ENCODE measurements around the gene STXBP3.

STXBP3 gene

GRCh38 chr1:108708691-108709660 lies 37.5 kb upstream of the STXBP3 start:
- TF ChIP-seq CTCF (IDR thresholded peaks at IDR 0.05) = peak; percentile 17; the same call in 1 of the 2 replicates

- TF ChIP-seq CTCF (IDR thresholded peaks at IDR 0.05) = no peak
Measured at GRCh38 chr1:108712606-108713150, 33.8 kb upstream of the STXBP3 start, which contains the start of gene FNDC7. Gene FNDC7 (plus strand): TSS chr1:108712908. CDS start chr1:108712934, 26 bp downstream.

GRCh38 chr1:108715932-108716331 lies 30.5 kb upstream of the STXBP3 start:
- no peak for TF ChIP-seq CTCF (IDR thresholded peaks at IDR 0.05)

- no peak for TF ChIP-seq CTCF (IDR thresholded peaks at IDR 0.05)
Measured at GRCh38 chr1:108716437-108717230, 29.8 kb upstream of the STXBP3 start.

GRCh38 chr1:108717774-108718316 lies 28.6 kb upstream of the STXBP3 start:
- no peak for TF ChIP-seq CTCF (IDR thresholded peaks at IDR 0.05)

GRCh38 chr1:108718927-108719655 lies 27.4 kb upstream of the STXBP3 start:
- TF ChIP-seq CTCF (IDR thresholded peaks at IDR 0.05) = no peak
